H1 (cell line): Measurements from ENCODE around the gene GRM7. TPM values are rescaled to one million over a fixed set of nuclear protein-coding genes. Genes with fewer than 3 reads are reported as not detected.

Source experiments
- ASH2L ChIP-seq: fragments of 200-600, 300-600 bp; sonication (generic); IDR thresholded peaks from one replicate; pipeline ENCODE4 v1.7.1; 2017; ENCODE audit warnings: low read length
- CBX8 ChIP-seq: fragments of 300-800, 300-1000 bp; sonication (generic); IDR thresholded peaks from 2 replicates; pipeline ENCODE4 v1.7.1; 2016; ENCODE audit warnings: low read depth, low read length, borderline replicate concordance
- EZH2 ChIP-seq: fragments of 200-600 bp; sonication (generic); IDR thresholded peaks from 2 replicates; pipeline ENCODE4 v1.7.1; 2012; ENCODE audit warnings: low read depth, mild to moderate bottlenecking, moderate library complexity, low read length, inconsistent platforms; ENCODE audit not compliant: severe bottlenecking
- PHF8 ChIP-seq: fragments of 200-600 bp; sonication (generic); conservative IDR thresholded peaks from 2 replicates; pipeline ENCODE4 v1.7.1; 2012; ENCODE audit warnings: low read depth, mild to moderate bottlenecking, inconsistent platforms, low read length, moderate library complexity
- polyA plus RNA-seq, 7 experiments: library from polyadenylated mRNA; depleted of rRNA in 3 of 7; stranded (reverse) in 5 of 7; unstranded in 2 of 7; fragments of >200 nt in 5 of 7; fragments of 200-250 nt in 2 of 7; gene quantifications; 1 replicate in 5 of 7; 2 replicates in 1 of 7; 4 replicates in 1 of 7; pipeline versions ENCODE4 v1.2.1 to v1.2.3, GENCODE V29; 2011 to 2013; ENCODE audit warnings: missing spikeins in 2 of 7, mixed read lengths in 2 of 7
- total RNA-seq: library from RNA; stranded (reverse); fragmentation: NEBNext Ultra II Directional; extraction: Animal tissue kit (Norgen Biotek cat#: 25700); gene quantifications from 2 replicates; pipeline ENCODE4 v1.2.1, GENCODE V29; 2021

The GRM7 gene
- total and polyA plus RNA-seq, 2 of the 8 experiments (the other 6 are each of a cell fraction or from before 2014, with no cell fraction given) = 0.17 to 0.24 TPM

GRCh38 chr3:7266551-7266950, 405.6 kb downstream of the GRM7 start (continued):
- TF ChIP-seq EZH2 (no peak), ASH2L (no peak), PHF8 (no peak), CBX8 (no peak)
- TF ChIP-seq, all 59 proteins: peak for 0
